HG02678 (cell line): ENCODE results near the gene PTGIS.

Experiments
- ATAC-seq: cut with Tn5 transposase; IDR thresholded peaks from one replicate; pipeline ENCODE4 v1.9.1; 2021; ENCODE audit warnings: mild to moderate bottlenecking, moderate library complexity; ENCODE audit not compliant: unreplicated experiment

PTGIS gene

DNA sequence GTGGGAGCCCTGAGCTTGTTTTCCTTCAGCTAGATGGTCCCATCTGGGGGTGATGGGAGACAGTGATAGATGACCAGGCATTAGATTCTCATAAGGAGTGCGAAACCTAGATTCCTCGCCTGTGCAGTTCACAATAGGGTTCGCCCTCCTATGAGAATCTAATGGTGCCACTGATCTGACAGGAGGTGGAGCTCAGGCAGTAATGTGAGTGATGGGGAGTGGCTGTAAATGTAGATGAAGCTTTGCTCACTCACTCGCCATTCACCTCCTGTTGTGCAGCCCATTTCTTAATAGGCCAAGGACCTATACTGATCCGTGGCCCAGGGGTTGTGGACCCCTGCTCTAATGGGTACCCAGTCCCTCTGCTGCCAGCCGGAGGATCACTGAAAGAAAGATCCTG lies 64.8 kb downstream of the PTGIS start:
- no peak for ATAC-seq

GRCh38 chr20:49501917-49502316 lies 66.0 kb downstream of the PTGIS start:
- no peak for ATAC-seq

DNA sequence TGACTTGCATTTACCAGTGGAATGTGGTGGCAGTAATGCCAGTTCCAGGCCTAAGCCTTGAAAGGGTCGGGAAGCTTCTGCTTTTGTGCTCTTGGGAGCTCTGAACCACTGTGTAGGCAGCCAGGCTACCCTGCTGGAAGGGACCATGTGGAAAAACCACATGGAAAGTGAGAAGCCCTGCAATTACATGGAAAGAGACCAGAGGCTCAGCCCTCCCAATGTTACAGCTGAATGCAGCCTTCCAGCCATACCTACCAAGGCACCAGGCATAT lies 70.6 kb downstream of the PTGIS start:
- no peak for ATAC-seq

DNA sequence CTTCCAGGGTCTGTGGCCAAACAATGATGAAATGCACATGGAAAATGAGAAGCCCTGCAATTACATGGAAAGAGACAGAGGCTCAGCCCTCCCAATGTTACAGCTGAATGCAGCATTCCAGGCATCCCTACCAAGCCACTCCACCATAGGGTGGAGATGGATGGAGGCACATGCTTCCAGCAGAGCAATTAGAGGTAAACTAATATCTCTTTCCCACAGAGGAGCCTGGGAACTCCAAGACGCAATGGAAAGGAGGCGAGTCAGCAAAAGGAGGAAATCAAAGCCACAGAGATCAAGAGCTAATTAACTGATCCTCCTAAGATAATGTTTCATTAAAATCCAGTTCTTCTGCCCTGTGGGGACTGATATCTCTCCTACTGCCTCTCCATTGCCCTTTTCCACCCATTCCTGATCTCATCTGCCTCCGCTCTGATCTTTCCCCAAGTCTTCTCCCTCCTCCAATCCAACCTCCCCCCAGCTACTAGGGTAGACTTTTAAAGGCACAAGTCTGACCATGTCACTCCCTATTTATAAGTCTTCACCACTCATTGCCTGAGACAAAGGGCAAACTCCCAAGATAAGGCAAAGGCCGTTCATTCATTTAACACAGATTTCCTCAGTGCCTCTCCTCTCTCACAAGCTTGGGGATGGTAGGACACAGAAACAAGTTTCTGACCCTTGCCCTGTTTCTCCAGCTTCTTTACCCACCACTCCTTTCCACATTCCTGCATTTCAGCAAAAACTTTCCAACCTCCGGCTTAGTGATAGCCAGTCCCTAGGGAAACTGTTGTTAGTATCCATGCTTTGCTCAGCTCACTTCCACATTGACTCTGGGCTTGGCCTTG lies 71.2 kb downstream of the PTGIS start:
- ATAC-seq = no peak

- ATAC-seq = no peak
Measured at GRCh38 chr20:49496043-49496442, 71.9 kb downstream of the PTGIS start.

GRCh38 chr20:49490689-49491088 lies 77.2 kb downstream of the PTGIS start:
- ATAC-seq = no peak

- no peak for ATAC-seq
Measured at GRCh38 chr20:49489688-49490087, 78.2 kb downstream of the PTGIS start.

DNA sequence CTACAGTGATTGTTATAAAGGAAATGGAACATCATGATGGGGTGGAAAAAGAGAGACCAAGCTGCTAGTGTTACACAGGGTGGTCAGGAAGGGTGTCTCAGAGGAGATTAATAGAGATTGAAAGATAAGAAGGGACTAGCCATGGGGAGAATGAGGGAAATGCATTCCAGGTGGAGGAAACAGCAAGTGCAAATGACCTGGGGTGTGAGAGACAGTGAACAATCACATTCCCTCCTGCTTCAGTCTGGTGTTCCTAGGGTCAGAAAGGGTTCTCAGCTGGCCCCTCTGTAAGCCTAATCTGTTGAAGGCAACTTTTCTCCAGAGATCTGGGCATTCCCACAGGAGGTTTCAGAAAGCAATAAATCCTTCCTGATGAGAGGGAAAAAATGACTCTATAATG lies 81.9 kb downstream of the PTGIS start:
- ATAC-seq = no peak

DNA sequence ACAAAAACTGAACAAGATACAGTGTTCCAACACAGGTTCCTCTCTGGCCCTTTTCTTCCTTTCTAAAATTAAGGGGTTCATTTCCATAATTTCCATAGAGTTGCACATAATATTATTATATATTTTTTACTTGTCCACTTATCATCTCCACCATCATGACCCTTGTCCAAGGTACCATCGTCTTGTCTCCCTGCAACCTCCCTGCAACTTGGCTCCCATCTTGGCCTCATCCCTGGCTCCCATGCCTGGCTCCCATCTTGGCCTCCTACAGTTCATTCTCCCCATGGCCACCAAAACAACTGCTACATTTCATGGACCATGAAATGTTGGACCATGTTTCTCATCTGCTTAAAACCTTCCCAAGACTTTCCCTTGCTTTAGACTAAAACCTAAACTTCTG lies 82.4 kb downstream of the PTGIS start:
- no peak for ATAC-seq

DNA sequence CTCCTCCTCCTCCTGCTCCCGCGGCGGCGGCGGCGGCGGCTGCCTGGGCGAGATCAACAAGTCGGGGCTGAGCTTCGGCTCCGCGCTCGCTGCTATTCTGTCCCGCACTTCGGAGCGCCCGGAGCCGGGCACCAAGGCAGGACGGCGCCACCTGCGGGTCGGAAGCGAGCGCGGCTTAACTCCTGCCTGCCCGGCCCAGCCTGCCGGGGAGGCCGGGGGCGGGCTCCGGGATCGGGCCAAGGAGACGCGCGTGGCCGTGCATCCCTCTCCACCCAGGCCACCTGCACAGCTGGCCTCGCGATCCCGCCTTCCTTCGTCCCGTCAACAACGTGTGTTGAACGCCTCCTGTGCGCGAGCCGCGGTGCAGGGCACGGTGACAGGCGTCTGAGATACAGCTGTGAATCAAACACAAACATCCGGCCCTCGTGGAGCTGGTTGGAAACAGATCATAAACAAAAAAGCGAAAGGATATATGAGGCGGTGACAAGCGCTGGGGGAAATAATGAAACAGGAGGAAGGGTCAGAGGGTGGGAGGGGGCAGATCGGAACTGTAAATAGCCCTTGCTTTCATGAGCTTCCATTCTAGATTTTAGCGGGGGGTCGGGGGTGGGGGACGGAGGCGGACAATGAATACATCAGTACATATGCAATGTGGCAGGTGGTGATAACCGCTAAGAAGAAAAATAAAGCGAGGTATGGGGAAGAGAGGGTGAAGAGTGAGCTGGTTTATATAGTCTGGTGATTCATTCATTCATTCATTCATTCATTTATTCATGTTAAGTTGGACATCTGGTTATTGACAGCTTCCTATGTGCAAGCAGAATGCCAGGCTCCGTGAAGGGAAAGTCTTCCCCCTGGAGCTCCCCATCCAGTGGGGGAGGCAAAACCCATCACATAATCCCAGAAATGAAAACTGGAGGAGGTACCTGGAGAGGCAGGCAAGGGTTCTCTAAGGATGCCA lies 83.5 kb downstream of the PTGIS start:
- ATAC-seq = no peak

DNA sequence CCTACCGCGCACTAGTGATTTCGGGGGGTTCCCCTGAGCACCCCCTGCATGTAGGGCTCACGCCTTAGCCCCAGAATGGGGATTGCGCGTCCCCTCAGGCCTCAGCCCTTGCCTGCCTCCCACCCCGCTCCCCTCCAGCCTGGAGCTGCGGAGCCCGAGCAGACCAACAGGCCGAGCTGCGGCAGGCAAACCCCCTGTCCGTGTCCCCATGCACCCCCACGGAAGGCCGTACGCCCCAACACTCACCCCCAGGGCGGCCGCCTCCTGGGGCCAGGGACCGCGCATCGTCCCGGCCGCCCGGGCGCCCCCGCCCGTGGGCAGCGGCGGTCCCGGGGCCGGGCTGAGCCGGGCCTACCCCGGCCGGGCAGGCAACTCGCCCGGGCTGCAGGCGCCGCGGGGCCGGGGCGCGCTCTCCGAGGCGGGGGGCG lies 84.2 kb downstream of the PTGIS start:
- no peak for ATAC-seq

- ATAC-seq = no peak
Measured at GRCh38 chr20:49483018-49483695, 84.8 kb downstream of the PTGIS start.

GRCh38 chr20:49482621-49483017 lies 85.3 kb downstream of the PTGIS start, which contains the start of gene KCNB1:
Gene KCNB1, minus strand, starts transcription at chr20:49482668. Its CDS starts 188 bp downstream, at chr20:49482480.
- ATAC-seq = no peak

DNA sequence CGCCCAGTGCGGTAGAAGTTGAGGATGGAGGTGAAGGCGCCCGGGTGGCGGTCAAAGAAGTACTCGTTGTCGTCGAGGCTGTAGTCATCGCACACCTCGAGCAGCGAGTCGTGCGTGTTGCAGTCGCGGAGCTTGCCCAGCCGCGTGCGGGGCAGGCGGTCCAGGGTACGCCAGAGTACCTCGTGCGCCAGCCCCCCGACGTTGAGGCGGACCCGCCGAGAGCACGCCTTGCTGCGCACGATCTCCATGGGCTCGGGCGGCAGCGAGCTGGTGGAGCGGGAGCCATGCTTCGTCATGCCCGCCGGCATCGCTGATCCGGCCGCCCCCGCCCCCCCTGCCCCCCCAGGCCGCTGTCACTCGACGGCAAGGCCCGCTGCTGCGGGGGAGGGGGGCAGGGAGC lies 85.8 kb downstream of the PTGIS start:
- ATAC-seq = no peak

- no peak for ATAC-seq
Measured at GRCh38 chr20:49481116-49481515, 86.8 kb downstream of the PTGIS start.

GRCh38 chr20:49480236-49480635 lies 87.7 kb downstream of the PTGIS start:
- no peak for ATAC-seq

DNA sequence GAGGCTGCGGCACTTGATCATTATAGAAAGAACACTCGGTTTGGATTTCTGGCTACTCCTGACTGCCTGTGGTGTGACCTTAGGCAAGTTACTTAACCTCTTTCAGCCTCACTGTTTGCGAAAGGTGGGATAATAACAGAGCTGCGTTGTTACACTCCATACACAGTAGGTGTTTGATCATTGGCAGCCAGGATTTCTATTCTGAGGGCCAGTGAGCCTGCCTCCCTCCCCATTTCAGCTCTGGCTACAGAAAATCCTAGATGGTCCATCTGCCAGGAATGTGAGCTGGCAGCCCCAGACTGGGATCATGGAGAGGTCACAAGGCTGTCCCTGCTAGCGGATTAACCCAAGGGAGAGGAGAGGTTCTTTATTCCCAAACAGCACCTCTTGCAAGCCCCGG lies 88.2 kb downstream of the PTGIS start:
- no peak for ATAC-seq

DNA sequence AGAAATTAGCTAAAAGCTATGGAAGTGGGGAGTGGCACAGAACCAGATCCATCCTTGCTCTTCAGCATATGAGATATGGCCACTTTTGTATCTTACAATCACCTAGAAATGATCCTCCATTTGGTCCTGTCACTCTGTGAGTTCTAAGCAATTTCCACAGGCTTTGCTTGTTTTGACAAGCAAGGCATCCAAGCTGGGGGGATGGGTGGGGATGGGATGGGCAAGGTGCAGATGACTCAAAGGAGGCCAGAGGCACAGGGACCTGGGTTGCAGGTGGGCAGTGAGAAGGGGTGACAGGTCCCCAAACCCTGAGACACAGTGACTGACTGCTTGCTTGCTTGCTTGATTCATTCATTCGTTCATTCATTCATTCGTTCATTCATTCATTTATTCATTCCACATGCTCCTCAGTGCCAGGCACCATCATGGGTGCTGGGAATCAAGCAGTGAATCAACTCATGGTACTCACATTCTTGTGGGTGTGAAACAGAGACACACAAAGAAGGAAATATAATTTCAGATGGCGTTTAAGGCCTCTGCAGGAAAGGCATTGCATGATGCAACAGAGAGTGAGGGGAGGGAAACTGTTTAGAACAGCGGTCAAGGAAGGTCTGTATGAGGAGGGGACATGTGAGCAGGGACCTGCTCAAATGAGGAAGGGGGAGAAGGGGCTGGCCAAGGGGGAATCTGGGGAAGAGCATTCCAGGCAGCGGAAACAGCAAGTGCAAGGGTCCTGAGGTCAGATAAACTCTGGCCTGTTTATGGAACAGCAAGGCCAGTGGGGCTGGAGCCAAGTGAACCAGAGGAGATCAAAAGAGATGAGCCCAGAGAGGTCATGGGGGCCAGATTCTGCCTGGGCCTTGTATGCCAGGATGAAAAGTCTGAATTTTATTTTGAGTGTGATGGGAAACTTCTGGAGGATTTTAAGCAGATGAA lies 88.9 kb downstream of the PTGIS start:
- ATAC-seq = no peak

DNA sequence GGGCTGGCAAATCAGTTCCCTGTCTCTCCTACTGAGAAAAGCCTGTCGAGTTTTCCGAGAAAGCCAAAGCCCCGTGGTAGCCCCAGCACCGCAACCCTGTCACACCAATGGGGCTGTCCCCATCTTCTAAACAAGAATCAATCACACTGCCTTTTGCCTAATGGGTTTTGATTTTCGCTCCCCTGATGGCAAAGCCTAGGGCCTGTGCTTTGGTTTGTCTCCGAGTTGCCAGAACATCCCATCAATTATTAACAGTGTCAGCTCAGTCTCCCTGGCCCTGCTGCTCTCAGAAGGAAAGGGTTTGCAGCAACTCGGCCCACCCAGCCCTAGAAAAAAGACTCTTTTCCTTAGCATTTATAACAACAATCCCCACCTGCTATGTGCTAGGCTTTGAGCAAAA lies 89.7 kb downstream of the PTGIS start:
- no peak for ATAC-seq

DNA sequence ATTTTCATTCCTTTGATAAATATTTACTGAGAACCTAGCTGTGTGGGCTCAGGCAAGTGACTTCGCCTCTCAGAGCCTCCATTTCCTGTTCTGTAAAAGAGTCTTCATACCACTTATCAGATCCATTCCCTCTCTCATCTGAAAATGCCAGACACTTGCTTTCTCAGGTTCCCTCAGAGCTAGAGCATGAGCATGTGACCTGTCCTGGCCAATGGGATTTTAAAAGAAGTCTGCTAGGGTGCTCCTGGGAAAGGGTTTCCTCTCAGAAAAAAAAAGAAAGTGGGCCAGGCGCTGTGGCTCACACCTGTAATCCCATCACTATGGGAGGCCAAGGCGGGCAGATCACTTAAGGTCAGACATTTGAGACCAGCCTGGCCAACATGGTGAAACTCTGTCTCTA lies 90.7 kb downstream of the PTGIS start:
- ATAC-seq = no peak
